SK-N-SH (cell line): ENCODE results near the gene MYOCD. TPM values are rescaled to one million over a fixed set of nuclear protein-coding genes. Genes with fewer than 3 reads are reported as not detected.

Experiments
- CTCF ChIA-PET: fragments of 300-600, 350-600 bp; formaldehyde crosslinking; extraction: SDS; loops from one replicate; lab custom pipeline; 2021; lab: Yijun Ruan, JAX
- POLR2A ChIA-PET: fragments of 350-600 bp; sonication (Branson Sonifier 250); formaldehyde crosslinking; extraction: SDS; loops from one replicate; lab custom pipeline; 2020; ENCODE audit warnings: antibody characterized with exemption, inconsistent platforms; lab: Yijun Ruan, JAX
- DNase-seq: peaks from one replicate; pipeline ENCODE4 v3.0.0; 2012
- H2AFZ ChIP-seq: fragments of 200-600 bp; sonication (generic); 2 replicates; pipeline ENCODE4 v1.8.1; 2016; ENCODE audit warnings: antibody characterized with exemption, mild to moderate bottlenecking, low read depth
- H3F3A ChIP-seq: fragments of 200-600 bp; sonication (generic); replicated peaks from 2 replicates; pipeline ENCODE3; 2016; ENCODE audit warnings: antibody characterized with exemption, mild to moderate bottlenecking; ENCODE audit not compliant: insufficient read depth
- H3K27ac ChIP-seq, 2 experiments: fragments of 200-500 bp in 1 of 2; fragments of 200-600 bp in 1 of 2; sonication (Bioruptor generic) in 1 of 2; sonication (generic), shearing (Covaris generic) in 1 of 2; 2 replicates each; pipeline versions ENCODE4 v1.5.1 to v1.6.1; 2014 to 2016; ENCODE audit warnings: low read depth in 2 of 2, inconsistent platforms in 1 of 2, low read length in 1 of 2, mild to moderate bottlenecking in 1 of 2, mixed read lengths in 1 of 2
- H3K27me3 ChIP-seq: fragments of 200-600 bp; sonication (generic), shearing (Covaris generic); 2 replicates; pipeline ENCODE4 v1.6.1; 2016; ENCODE audit warnings: mixed run types; ENCODE audit not compliant: insufficient read depth
- H3K36me3 ChIP-seq, 2 experiments: fragments of 200-500 bp in 1 of 2; fragments of 200-600 bp in 1 of 2; sonication (Bioruptor generic) in 1 of 2; sonication (generic) in 1 of 2; replicated peaks in 1 of 2; 2 replicates each; pipeline versions ENCODE3 to v1.5.1; 2014 to 2016; ENCODE audit warnings: low read length in 1 of 2, mild to moderate bottlenecking in 1 of 2; ENCODE audit not compliant: insufficient read depth in 2 of 2, control insufficient read depth in 1 of 2
- H3K4me1 ChIP-seq, 2 experiments: fragments of 200-500 bp in 1 of 2; fragments of 200-600 bp in 1 of 2; sonication (Bioruptor generic) in 1 of 2; sonication (generic), shearing (Covaris generic) in 1 of 2; 2 replicates each; pipeline versions ENCODE4 v1.5.1 to v1.6.1; 2014 to 2016; ENCODE audit warnings: low read depth in 1 of 2, low read length in 1 of 2, mixed run types in 1 of 2; ENCODE audit not compliant: insufficient read depth in 2 of 2, control insufficient read depth in 1 of 2
- H3K4me2 ChIP-seq: fragments of 200-600 bp; sonication (generic), shearing (Covaris generic); 2 replicates; pipeline ENCODE4 v1.6.1; 2017; ENCODE audit warnings: mixed run types
- H3K4me3 ChIP-seq, 2 experiments: fragments of 200-500 bp in 1 of 2; fragments of 200-600 bp in 1 of 2; sonication (Bioruptor generic) in 1 of 2; sonication (generic), shearing (Covaris generic) in 1 of 2; 2 replicates each; pipeline versions ENCODE4 v1.5.1 to v1.8.1; 2014 to 2016; ENCODE audit warnings: low read depth in 2 of 2, inconsistent platforms in 1 of 2, low read length in 1 of 2, mild to moderate bottlenecking in 1 of 2, mixed read lengths in 1 of 2, moderate library complexity in 1 of 2
- H3K79me2 ChIP-seq: fragments of 200-600 bp; sonication (generic); 2 replicates; pipeline ENCODE4 v1.8.1; 2017; ENCODE audit warnings: mild to moderate bottlenecking; ENCODE audit not compliant: insufficient read depth
- H3K9ac ChIP-seq: fragments of 200-600 bp; sonication (generic); 2 replicates; pipeline ENCODE4 v1.6.1; 2017; ENCODE audit warnings: mixed run types
- H3K9me2 ChIP-seq: fragments of 200-600 bp; sonication (generic); 2 replicates; pipeline ENCODE4 v1.6.1; 2017; ENCODE audit warnings: mixed run types
- H3K9me3 ChIP-seq: fragments of 200-600 bp; sonication (generic); 2 replicates; pipeline ENCODE4 v1.6.1; 2017; ENCODE audit warnings: mixed run types, mild to moderate bottlenecking, moderate library complexity
- H4K20me1 ChIP-seq: fragments of 200-600 bp; sonication (generic); 2 replicates; pipeline ENCODE4 v1.6.1; 2017; ENCODE audit warnings: mild to moderate bottlenecking, mixed run types; ENCODE audit not compliant: insufficient read depth
- FOXJ3 ChIP-seq: sonication (generic); formaldehyde crosslinking; IDR thresholded peaks from 2 replicates; pipeline ENCODE4 v1.5.1; 2020; ENCODE audit warnings: mild to moderate bottlenecking, missing genetic modification reagents
- FOXM1 ChIP-seq: IDR thresholded peaks from 2 replicates; pipeline ENCODE4 v1.4.0; 2012; ENCODE audit warnings: low read depth, mild to moderate bottlenecking
- GABPA ChIP-seq: IDR thresholded peaks from 2 replicates; pipeline ENCODE4 v1.4.0; 2012; ENCODE audit warnings: low read depth, mild to moderate bottlenecking
- GATA2 ChIP-seq: sonication (generic); formaldehyde crosslinking; IDR thresholded peaks from 2 replicates; pipeline ENCODE4 v1.5.0; 2020; ENCODE audit warnings: mild to moderate bottlenecking, missing genetic modification reagents
- MAX ChIP-seq: IDR thresholded peaks from 2 replicates; pipeline ENCODE4 v1.4.0; 2012; ENCODE audit warnings: low read depth
- MEF2A ChIP-seq: IDR thresholded peaks from 2 replicates; pipeline ENCODE4 v1.4.0; 2012; ENCODE audit warnings: low read depth, borderline replicate concordance
- POLR2AphosphoS5 ChIP-seq: IDR thresholded peaks from 2 replicates; pipeline ENCODE4 v1.6.1; 2012; ENCODE audit warnings: low read depth, low read length
- RXRA ChIP-seq: IDR thresholded peaks from 2 replicates; pipeline ENCODE4 v1.4.0; 2012; ENCODE audit warnings: low read depth, mild to moderate bottlenecking, borderline replicate concordance
- SIN3A ChIP-seq: IDR thresholded peaks from 2 replicates; pipeline ENCODE4 v1.6.1; 2012; ENCODE audit warnings: low read depth, mild to moderate bottlenecking, low read length, moderate library complexity, borderline replicate concordance
- ZBTB33 ChIP-seq: IDR thresholded peaks from 2 replicates; pipeline ENCODE4 v1.4.0; 2012; ENCODE audit warnings: low read depth, borderline replicate concordance
- WGBS: methylation state at CpG from one replicate; pipeline ENCODE4 v1.1.6; 2017; ENCODE audit warnings: low lambda C conversion rate; 5-methylcytosine and 5-hydroxymethylcytosine counted together
- polyA plus RNA-seq, 3 experiments: library from polyadenylated mRNA; depleted of rRNA; stranded (reverse); fragments of >200 nt; gene quantifications; 2 replicates each; pipeline ENCODE4 v1.2.3, GENCODE V29; 2012
- TF ChIP-seq, protein P1 (sequence below): fragments of 150-350 bp; IDR thresholded peaks from 2 replicates; pipeline ENCODE4 v1.6.1; 2016; ENCODE audit warnings: mild to moderate bottlenecking, low read depth, low read length
- TF ChIP-seq, protein P2 (sequence below): fragments of 150-350 bp; IDR thresholded peaks from 2 replicates; pipeline ENCODE4 v1.6.1; 2017; ENCODE audit warnings: antibody characterized with exemption, low read length, low read depth, borderline replicate concordance
- TF ChIP-seq, protein P3 (sequence below): fragments of 200-600 bp; sonication (generic); IDR thresholded peaks from 2 replicates; pipeline ENCODE4 v1.6.1; 2017; ENCODE audit warnings: antibody characterized with exemption, mild to moderate bottlenecking, moderate library complexity

Gene MYOCD
- polyA plus RNA-seq, 1 of the 3 experiments (the other 2 are of a cell fraction) = not detected

GRCh38 chr17:12664894-12665262, 812 bp upstream of the MYOCD start (continued):
- TF ChIP-seq, protein P1, sequence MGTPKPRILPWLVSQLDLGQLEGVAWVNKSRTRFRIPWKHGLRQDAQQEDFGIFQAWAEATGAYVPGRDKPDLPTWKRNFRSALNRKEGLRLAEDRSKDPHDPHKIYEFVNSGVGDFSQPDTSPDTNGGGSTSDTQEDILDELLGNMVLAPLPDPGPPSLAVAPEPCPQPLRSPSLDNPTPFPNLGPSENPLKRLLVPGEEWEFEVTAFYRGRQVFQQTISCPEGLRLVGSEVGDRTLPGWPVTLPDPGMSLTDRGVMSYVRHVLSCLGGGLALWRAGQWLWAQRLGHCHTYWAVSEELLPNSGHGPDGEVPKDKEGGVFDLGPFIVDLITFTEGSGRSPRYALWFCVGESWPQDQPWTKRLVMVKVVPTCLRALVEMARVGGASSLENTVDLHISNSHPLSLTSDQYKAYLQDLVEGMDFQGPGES = no peak
- TF ChIP-seq, all 33 proteins: peak for 0

DNA sequence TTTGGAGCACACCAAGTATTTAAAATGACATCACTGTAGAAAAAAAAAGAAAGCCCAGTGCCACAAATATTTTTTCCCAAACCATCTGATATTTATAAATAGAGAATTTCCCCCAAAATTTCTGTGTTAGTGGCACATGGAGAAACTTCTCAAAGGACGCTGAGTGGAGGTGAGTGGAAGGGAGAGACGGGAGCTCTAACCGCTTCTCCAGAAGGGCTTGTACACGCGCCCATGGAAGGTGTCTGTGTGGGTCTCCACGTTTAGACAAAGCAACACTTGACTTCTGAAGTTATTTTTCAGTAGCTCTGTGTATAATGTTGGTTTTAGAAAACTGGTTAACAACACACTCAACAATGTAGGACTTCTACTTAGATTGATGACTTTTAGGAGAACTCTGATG, 1.0 kb downstream of the MYOCD start:
- no peaks in the 10 kb centered on the region for H3K36me3 ChIP-seq
- no peak overlapping the region for H3K4me3 ChIP-seq

More for the DNA sequence above, 1.0 kb downstream of the MYOCD start:
- Histone ChIP-seq H3F3A (no peaks in the 10 kb centered on the region), H4K20me1 (no peaks in the 10 kb centered on the region), H2AFZ (no peak overlapping the region), H3K4me1 (no peaks in the 10 kb centered on the region), H3K79me2 (no peaks in the 10 kb centered on the region), H3K27ac (no peak overlapping the region), H3K9me3 (no peaks in the 10 kb centered on the region), H3K9me2 (no peaks in the 10 kb centered on the region), H3K9ac (no peak overlapping the region), H3K4me2 (no peak overlapping the region), H3K27me3 (peaks cover 83% of the 10 kb centered on the region)
- TF ChIP-seq FOXM1 = no peak
- no peak for TF ChIP-seq GATA2 (CRISPR knock-in tag)
- TF ChIP-seq SIN3A = no peak
- no peak for TF ChIP-seq RXRA
- TF ChIP-seq MAX = no peak
- TF ChIP-seq POLR2AphosphoS5 = no peak
- TF ChIP-seq, protein P2, sequence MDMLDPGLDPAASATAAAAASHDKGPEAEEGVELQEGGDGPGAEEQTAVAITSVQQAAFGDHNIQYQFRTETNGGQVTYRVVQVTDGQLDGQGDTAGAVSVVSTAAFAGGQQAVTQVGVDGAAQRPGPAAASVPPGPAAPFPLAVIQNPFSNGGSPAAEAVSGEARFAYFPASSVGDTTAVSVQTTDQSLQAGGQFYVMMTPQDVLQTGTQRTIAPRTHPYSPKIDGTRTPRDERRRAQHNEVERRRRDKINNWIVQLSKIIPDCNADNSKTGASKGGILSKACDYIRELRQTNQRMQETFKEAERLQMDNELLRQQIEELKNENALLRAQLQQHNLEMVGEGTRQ = no peak
- TF ChIP-seq GABPA = no peak
- TF ChIP-seq, protein P3, sequence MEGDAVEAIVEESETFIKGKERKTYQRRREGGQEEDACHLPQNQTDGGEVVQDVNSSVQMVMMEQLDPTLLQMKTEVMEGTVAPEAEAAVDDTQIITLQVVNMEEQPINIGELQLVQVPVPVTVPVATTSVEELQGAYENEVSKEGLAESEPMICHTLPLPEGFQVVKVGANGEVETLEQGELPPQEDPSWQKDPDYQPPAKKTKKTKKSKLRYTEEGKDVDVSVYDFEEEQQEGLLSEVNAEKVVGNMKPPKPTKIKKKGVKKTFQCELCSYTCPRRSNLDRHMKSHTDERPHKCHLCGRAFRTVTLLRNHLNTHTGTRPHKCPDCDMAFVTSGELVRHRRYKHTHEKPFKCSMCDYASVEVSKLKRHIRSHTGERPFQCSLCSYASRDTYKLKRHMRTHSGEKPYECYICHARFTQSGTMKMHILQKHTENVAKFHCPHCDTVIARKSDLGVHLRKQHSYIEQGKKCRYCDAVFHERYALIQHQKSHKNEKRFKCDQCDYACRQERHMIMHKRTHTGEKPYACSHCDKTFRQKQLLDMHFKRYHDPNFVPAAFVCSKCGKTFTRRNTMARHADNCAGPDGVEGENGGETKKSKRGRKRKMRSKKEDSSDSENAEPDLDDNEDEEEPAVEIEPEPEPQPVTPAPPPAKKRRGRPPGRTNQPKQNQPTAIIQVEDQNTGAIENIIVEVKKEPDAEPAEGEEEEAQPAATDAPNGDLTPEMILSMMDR = no peak
- no peak for TF ChIP-seq FOXJ3 (CRISPR knock-in tag)
- TF ChIP-seq ZBTB33 = no peak
- no peak for TF ChIP-seq MEF2A
- 52% methylated on average over 6 of the region's 6 CpGs for WGBS
- no peak for DNase-seq
- ChIA-PET POLR2A (no interaction called here), CTCF (interaction anchor here (0.9 to 1.4 kb wide), 2 partner anchors 99 to 412 kb away, joined by 3 to 4 read pairs; no protein-coding TSS in a partner anchor)
